RWPE2 (cell line): ENCODE measurements around the gene FXYD4.

Experiments used
- ATAC-seq: fragments of 200-7000 bp; cut with Tn5 transposase; 3 replicates; pipeline ENCODE4 v1.9.1; 2021; ENCODE audit warnings: low read depth
- DNase-seq: peaks from one replicate; pipeline ENCODE4 v3.0.0-alpha.2; 2020; ENCODE audit warnings: low spot score
- H3K27ac ChIP-seq: fragments of 450-650 bp; 2 replicates; pipeline ENCODE4 v1.5.1; 2017; ENCODE audit warnings: mild to moderate bottlenecking; ENCODE audit not compliant: poor library complexity, severe bottlenecking
- H3K27me3 ChIP-seq: fragments of 250-450 bp; sonication (Bioruptor Pico); 2 replicates; pipeline ENCODE4 v1.5.1; 2021; ENCODE audit warnings: mild to moderate bottlenecking, moderate library complexity; ENCODE audit not compliant: insufficient read depth, poor library complexity, severe bottlenecking
- H3K36me3 ChIP-seq: fragments of 250-450 bp; sonication (Bioruptor Pico); 2 replicates; pipeline ENCODE4 v1.5.1; 2020; ENCODE audit warnings: low read depth, mild to moderate bottlenecking, moderate library complexity
- H3K4me1 ChIP-seq: fragments of 250-450 bp; sonication (Bioruptor Pico); 2 replicates; pipeline ENCODE4 v1.5.1; 2021; ENCODE audit warnings: mild to moderate bottlenecking, moderate library complexity; ENCODE audit not compliant: insufficient read depth, poor library complexity, severe bottlenecking
- H3K4me3 ChIP-seq: fragments of 250-450 bp; sonication (Bioruptor Pico); 2 replicates; pipeline ENCODE4 v1.5.1; 2021; ENCODE audit warnings: mild to moderate bottlenecking, moderate library complexity; ENCODE audit not compliant: severe bottlenecking
- H3K9me3 ChIP-seq: fragments of 250-450 bp; sonication (Bioruptor Pico); 2 replicates; pipeline ENCODE4 v1.5.1; 2021; ENCODE audit warnings: mild to moderate bottlenecking, moderate library complexity; ENCODE audit not compliant: severe bottlenecking
- TF ChIP-seq, protein P1 (sequence below): fragments of 450-650 bp; IDR thresholded peaks from one replicate; pipeline ENCODE4 v1.5.1; 2017; ENCODE audit warnings: mild to moderate bottlenecking, moderate library complexity; ENCODE audit not compliant: poor library complexity, severe bottlenecking

The FXYD4 gene

GRCh38 chr10:43386549-43386948 is 15.1 kb downstream of the FXYD4 start:
- Histone ChIP-seq H3K27ac (no peak overlapping the region), H3K4me1 (no peaks in the 10 kb centered on the region), H3K36me3 (peaks cover 64% of the 10 kb centered on the region), H3K27me3 (no peaks in the 10 kb centered on the region), H3K9me3 (no peaks in the 10 kb centered on the region), H3K4me3 (no peak overlapping the region)
- TF ChIP-seq, protein P1, sequence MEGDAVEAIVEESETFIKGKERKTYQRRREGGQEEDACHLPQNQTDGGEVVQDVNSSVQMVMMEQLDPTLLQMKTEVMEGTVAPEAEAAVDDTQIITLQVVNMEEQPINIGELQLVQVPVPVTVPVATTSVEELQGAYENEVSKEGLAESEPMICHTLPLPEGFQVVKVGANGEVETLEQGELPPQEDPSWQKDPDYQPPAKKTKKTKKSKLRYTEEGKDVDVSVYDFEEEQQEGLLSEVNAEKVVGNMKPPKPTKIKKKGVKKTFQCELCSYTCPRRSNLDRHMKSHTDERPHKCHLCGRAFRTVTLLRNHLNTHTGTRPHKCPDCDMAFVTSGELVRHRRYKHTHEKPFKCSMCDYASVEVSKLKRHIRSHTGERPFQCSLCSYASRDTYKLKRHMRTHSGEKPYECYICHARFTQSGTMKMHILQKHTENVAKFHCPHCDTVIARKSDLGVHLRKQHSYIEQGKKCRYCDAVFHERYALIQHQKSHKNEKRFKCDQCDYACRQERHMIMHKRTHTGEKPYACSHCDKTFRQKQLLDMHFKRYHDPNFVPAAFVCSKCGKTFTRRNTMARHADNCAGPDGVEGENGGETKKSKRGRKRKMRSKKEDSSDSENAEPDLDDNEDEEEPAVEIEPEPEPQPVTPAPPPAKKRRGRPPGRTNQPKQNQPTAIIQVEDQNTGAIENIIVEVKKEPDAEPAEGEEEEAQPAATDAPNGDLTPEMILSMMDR, result no peak
- ATAC-seq, result no peak
- no peak for DNase-seq

DNA sequence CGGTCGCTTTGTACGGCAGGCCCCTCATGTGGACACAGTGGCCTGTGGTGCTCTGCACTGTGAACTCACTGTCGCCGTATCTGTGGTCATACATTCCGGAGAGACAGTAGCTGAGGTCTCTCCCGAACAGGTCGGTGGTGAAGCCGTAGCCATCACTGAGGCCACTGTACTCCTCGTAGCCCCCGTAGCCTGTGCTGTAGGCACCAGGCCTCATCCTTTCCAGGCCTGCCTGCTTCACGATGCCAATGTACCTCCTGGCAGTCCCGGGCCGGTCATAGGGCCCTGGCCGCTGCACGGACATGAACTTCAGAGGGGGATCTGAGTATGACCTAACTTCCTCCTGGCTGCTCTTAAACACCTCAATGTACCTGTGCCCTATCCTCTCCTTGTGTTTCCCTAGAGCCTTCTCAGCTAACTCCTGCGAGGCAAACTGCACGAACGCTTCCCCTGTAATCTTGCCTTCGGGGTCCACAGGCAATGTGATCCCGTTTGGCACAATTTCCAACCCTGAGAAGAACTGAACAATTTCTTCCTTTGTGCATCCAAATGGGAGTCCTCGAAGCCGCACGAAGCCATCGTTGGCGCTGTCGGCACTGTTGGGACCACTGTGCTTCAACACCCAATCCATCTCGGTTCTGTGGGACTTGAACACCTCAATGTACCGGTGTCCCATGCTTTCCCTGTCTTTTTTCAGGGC is 15.7 kb downstream of the FXYD4 start:
- peaks cover 70% of the 10 kb centered on the region for H3K36me3 ChIP-seq
- ATAC-seq, result no peak
- no peak overlapping the region for H3K4me3 ChIP-seq
- H3K27ac ChIP-seq, result no peak overlapping the region
- no peak for DNase-seq
- no peaks in the 10 kb centered on the region for H3K4me1 ChIP-seq
- H3K27me3 ChIP-seq, result no peaks in the 10 kb centered on the region
- H3K9me3 ChIP-seq, result no peaks in the 10 kb centered on the region
- TF ChIP-seq, protein P1, result no peak

DNA sequence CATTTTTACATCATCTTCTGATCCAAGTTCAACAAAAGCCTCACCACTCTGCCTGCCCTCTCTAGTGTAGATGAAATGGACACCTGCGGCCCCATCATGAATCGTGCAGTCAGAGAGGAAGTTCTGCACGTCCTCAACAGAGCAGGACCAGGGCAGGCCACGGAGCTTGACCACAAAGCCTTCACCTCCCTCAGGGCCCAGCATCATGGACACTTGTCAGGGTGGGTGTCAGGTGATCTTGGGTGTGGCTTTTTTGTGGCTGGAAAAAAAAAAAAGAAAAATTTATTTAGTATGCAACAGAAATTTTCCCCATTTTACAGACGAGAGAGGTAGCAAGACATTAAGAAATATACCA is 16.2 kb downstream of the FXYD4 start:
- H3K36me3 ChIP-seq, result peaks cover 75% of the 10 kb centered on the region
- no peak overlapping the region for H3K27ac ChIP-seq
- H3K27me3 ChIP-seq, result no peaks in the 10 kb centered on the region
- TF ChIP-seq, protein P1, result no peak
- no peak for DNase-seq
- no peaks in the 10 kb centered on the region for H3K4me1 ChIP-seq
- no peaks in the 10 kb centered on the region for H3K9me3 ChIP-seq
- H3K4me3 ChIP-seq, result no peak overlapping the region
- ATAC-seq, result no peak

- Histone ChIP-seq H3K4me1 (no peaks in the 10 kb centered on the region), H3K4me3 (no peak overlapping the region), H3K9me3 (no peaks in the 10 kb centered on the region), H3K36me3 (peaks cover 97% of the 10 kb centered on the region), H3K27me3 (no peaks in the 10 kb centered on the region), H3K27ac (no peak overlapping the region)
- TF ChIP-seq, protein P1, result no peak
- no peak for DNase-seq
- no peak for ATAC-seq
Measured at GRCh38 chr10:43389867-43390266, 18.4 kb downstream of the FXYD4 start.

DNA sequence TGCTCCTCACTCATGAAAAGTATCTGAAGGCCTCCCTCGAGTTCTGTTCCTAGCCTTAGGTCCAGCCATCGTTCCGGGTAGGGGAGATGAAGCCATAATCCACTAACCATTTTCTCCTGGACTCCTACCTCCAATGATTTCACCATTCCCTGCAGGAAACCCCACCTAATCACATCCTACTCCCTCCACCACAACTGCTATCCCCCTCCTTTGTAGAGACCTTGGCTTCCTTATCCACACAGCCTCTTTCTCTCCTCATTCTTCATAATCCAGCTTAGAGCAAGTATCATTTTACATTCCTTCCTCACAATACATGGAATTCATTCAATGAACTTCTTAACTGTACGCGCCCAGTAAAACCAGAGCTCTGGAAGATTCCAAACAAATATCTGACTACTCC is 18.9 kb downstream of the FXYD4 start:
- Histone ChIP-seq H3K4me3 (no peak overlapping the region), H3K9me3 (no peaks in the 10 kb centered on the region), H3K27ac (no peak overlapping the region), H3K36me3 (peaks cover 100% of the 10 kb centered on the region), H3K27me3 (no peaks in the 10 kb centered on the region), H3K4me1 (no peaks in the 10 kb centered on the region)
- ATAC-seq (no peak), DNase-seq (no peak)
- TF ChIP-seq, protein P1, result no peak
